H1 (cell line): ENCODE results near the gene TEDC1. TPM values are rescaled to one million over a fixed set of nuclear protein-coding genes. Genes with fewer than 3 reads are reported as not detected.

Experiments
- CBX5 ChIP-seq: fragments of 300-800, 300-1000 bp; sonication (generic); IDR thresholded peaks from 2 replicates; pipeline ENCODE4 v1.7.1; 2016; ENCODE audit warnings: antibody characterized with exemption, low read length, low read depth
- SP2 ChIP-seq: IDR thresholded peaks from 2 replicates; pipeline ENCODE4 v1.6.1; 2012; ENCODE audit warnings: mild to moderate bottlenecking, low read length, inconsistent platforms
- TAF7 ChIP-seq: optimal IDR thresholded peaks from 2 replicates; pipeline ENCODE3; 2011; ENCODE audit warnings: low read depth, mild to moderate bottlenecking, inconsistent platforms, low read length, moderate library complexity, borderline replicate concordance
- polyA plus RNA-seq, 7 experiments: library from polyadenylated mRNA; depleted of rRNA in 3 of 7; stranded (reverse) in 5 of 7; unstranded in 2 of 7; fragments of >200 nt in 5 of 7; fragments of 200-250 nt in 2 of 7; gene quantifications; 1 replicate in 5 of 7; 2 replicates in 1 of 7; 4 replicates in 1 of 7; pipeline versions ENCODE4 v1.2.1 to v1.2.3, GENCODE V29; 2011 to 2013; ENCODE audit warnings: missing spikeins in 2 of 7, mixed read lengths in 2 of 7
- total RNA-seq: library from RNA; stranded (reverse); fragmentation: NEBNext Ultra II Directional; extraction: Animal tissue kit (Norgen Biotek cat#: 25700); gene quantifications from 2 replicates; pipeline ENCODE4 v1.2.1, GENCODE V29; 2021

TEDC1 gene
- total and polyA plus RNA-seq, 2 of the 8 experiments (the other 6 are each of a cell fraction or from before 2014, with no cell fraction given): 5.6 to 14.8 TPM

GRCh38 chr14:105486163-105486973 lies 4.7 kb upstream of the TEDC1 start, which contains the start of gene CRIP1 (continued):
- no peak for TF ChIP-seq SP2
- TF ChIP-seq TAF7: no peak
- TF ChIP-seq CBX5: no peak
